ENCODE results near the gene XPO4. TPM values are rescaled to one million over a fixed set of nuclear protein-coding genes. Genes with fewer than 3 reads are reported as not detected.

Gene XPO4
- total and polyA plus RNA-seq, 11 donors, result 4.8 to 53.7 (median 25.6) TPM

DNA sequence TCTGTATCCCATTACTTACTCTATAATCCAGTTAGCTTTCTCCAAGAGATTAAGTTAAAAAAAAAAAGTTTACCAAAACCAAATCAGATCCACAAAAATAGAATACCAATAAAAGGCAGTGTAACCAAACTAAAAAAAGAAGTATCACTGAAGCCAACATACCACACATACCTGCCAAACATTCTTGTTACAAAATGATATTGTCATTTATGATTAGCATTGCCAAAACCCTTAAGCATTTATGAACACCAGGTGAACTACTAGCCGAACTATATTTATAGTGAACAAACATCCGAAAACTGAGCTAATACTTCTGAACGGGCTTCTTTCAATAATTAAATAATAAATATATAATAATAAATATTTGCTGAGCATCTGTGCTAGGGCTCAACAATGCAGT lies 69.7 kb downstream of the XPO4 start:
- H3K27ac ChIP-seq, result peak overlapping the region in 10 of 12 donors; percentile 5 to 80 (median 67)
- intact Hi-C loops (cut with DNase I), result no loop called here
- peaks cover 0 to 47% (median 25%) of the 10 kb centered on the region in 9 donors for H3K36me3 ChIP-seq
- DNase-seq, result no peak
- 55 to 65% (median 63%) methylated on average over 3 of the region's 3 CpGs for WGBS, 4 donors
- TF ChIP-seq POLR2A (IDR thresholded peaks at IDR 0.05), result no peak
- TF ChIP-seq, protein P1, sequence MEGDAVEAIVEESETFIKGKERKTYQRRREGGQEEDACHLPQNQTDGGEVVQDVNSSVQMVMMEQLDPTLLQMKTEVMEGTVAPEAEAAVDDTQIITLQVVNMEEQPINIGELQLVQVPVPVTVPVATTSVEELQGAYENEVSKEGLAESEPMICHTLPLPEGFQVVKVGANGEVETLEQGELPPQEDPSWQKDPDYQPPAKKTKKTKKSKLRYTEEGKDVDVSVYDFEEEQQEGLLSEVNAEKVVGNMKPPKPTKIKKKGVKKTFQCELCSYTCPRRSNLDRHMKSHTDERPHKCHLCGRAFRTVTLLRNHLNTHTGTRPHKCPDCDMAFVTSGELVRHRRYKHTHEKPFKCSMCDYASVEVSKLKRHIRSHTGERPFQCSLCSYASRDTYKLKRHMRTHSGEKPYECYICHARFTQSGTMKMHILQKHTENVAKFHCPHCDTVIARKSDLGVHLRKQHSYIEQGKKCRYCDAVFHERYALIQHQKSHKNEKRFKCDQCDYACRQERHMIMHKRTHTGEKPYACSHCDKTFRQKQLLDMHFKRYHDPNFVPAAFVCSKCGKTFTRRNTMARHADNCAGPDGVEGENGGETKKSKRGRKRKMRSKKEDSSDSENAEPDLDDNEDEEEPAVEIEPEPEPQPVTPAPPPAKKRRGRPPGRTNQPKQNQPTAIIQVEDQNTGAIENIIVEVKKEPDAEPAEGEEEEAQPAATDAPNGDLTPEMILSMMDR (IDR thresholded peaks at IDR 0.05), result no peak
- no peaks in the 10 kb centered on the region for H3K9me3 ChIP-seq
- peak in 1 of 4 donors; percentile 50 for ATAC-seq
- H3K27me3 ChIP-seq, result no peaks in the 10 kb centered on the region
- peaks cover 0 to 17% (median 6%) of the 10 kb centered on the region in 12 donors for H3K4me1 ChIP-seq
- H3K4me3 ChIP-seq, result peak overlapping the region in 9 of 12 donors; percentile 9 to 51 (median 44)

DNA sequence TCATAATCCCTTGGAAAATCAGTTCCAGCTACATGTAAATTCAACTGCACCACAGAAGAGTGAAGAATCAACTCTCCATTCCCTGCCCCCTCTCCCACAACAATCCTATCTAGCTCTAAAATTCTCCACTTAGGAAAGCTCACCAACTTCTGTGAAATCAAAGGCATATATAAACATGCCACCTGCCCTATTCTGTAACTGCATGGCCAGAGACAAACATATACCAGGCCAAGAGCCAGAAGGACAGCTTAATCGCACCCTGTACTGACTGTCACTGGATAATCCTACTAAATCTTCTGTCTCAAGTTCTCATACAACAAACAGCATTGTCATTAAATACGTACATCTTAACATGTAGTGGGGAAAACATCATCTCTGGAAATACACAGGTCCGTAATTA lies 70.6 kb downstream of the XPO4 start:
- H3K4me1 ChIP-seq, result peaks cover 0 to 18% (median 6%) of the 10 kb centered on the region in 12 donors
- peaks cover 0 to 37% (median 16%) of the 10 kb centered on the region in 9 donors for H3K36me3 ChIP-seq
- TF ChIP-seq, protein P1 (IDR thresholded peaks at IDR 0.05), result no peak
- no peak for TF ChIP-seq POLR2A (IDR thresholded peaks at IDR 0.05)
- 51 to 72% (median 61%) methylated on average over 3 of the region's 3 CpGs for WGBS, 4 donors
- ATAC-seq, result peak in 2 of 4 donors; percentile 23 to 37
- no peaks in the 10 kb centered on the region for H3K27me3 ChIP-seq
- no peak for DNase-seq
- intact Hi-C loops (cut with DNase I), result loop anchor here in 1 of 10 donors (2.0 kb wide), 1 partner anchor 119 kb away; no protein-coding TSS in a partner anchor
- peak overlapping the region in 11 of 12 donors; percentile 1 to 51 (median 44) for H3K4me3 ChIP-seq
- no peaks in the 10 kb centered on the region for H3K9me3 ChIP-seq
- peak overlapping the region in 11 of 12 donors; percentile 5 to 80 (median 65) for H3K27ac ChIP-seq

DNA sequence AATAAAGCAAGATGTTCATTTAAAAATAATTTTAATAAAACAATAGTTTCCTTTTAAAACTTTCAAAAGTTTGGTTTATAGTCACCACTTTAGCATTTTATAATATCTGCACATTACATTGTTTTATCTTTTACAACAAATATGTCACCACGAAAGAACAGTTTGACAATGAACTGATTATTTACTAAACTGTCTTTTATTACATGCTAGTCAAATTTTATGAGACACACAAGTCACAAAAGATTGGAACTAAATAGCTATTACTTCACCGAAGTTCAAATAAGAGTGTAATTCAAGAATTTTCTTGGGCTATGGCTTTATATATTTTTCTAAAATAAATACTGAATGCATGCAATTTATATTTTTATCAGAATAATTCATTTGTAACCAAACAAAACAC lies 71.3 kb downstream of the XPO4 start:
- no peak for ATAC-seq
- Histone ChIP-seq H3K4me1 (peaks cover 0 to 20% (median 6%) of the 10 kb centered on the region in 12 donors), H3K36me3 (peaks cover 0 to 31% (median 9%) of the 10 kb centered on the region in 9 donors), H3K27me3 (no peaks in the 10 kb centered on the region), H3K27ac (peak overlapping the region in 10 of 12 donors; percentile 17 to 80 (median 67)), H3K4me3 (peak overlapping the region in 11 of 12 donors; percentile 1 to 51 (median 44)), H3K9me3 (no peaks in the 10 kb centered on the region)
- intact Hi-C loops (cut with DNase I), result loop anchor here in 1 of 10 donors (2.0 kb wide), 1 partner anchor 118 kb away; no protein-coding TSS in a partner anchor
- DNase-seq, result no peak
- no peak for TF ChIP-seq POLR2A (IDR thresholded peaks at IDR 0.05)
- TF ChIP-seq, protein P1 (IDR thresholded peaks at IDR 0.05), result no peak
- 37 to 66% (median 53%) methylated on average over 2 of the region's 2 CpGs for WGBS, 4 donors

DNA sequence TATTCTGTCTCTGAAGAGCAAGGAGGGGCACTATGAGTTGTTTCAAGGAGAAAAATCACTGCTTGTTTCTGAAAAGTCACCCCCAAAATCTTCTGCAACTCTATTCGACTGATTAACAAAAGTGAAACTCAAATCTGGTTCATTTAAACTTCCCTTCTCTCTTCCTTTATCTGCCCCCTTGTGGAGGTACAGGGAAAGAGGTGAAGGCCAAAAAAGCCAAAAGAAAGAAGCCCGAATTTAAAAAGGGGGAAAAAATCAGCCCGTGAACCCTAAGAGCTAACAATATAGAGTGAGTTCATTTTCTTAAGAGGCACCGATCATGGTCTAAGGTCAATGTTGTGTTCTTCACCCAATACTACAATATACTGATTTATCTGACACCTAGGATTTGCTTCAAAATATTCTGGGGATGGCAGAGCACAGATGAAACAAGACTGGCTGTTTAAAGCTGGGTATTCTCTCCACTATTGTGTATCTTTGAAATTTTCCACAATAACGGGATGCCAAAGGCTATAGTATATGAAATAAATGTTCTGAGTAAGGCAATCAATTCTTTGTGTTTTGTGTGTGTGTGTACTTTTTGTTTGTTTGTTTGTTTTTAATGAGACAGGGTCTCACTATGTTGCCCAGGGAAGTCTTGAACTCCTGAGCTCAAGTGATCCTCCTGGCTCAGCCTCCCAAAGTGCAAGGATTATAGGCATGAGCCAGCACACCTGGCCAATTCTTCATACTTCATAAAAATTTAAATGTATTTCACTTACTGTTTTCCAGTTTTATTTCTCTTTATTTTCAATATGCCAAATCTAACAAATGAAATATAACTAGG lies 73.8 kb downstream of the XPO4 start:
- Histone ChIP-seq H3K27me3 (no peaks in the 10 kb centered on the region), H3K4me1 (peaks cover 0 to 40% (median 8%) of the 10 kb centered on the region in 12 donors), H3K36me3 (peaks cover 0 to 15% (median 4%) of the 10 kb centered on the region in 9 donors), H3K9me3 (no peaks in the 10 kb centered on the region), H3K27ac (peak overlapping the region in 11 of 12 donors; percentile 9 to 69 (median 50)), H3K4me3 (peak overlapping the region in 9 of 12 donors; percentile 22 to 53 (median 34))
- intact Hi-C loops (cut with DNase I), result loop anchor here (1.0 to 10.0 kb wide), 10 partner anchors 54 to 336 kb away; partner anchors contain the start of genes EEF1AKMT1 (in 2 of the 10), IL17D (in 1 of the 10) and XPO4 (in 1 of the 10)
- DNase-seq (peak in 2 of 5 donors; percentile 30), ATAC-seq (peak in 3 of 4 donors; percentile 30 to 40 (median 39))
- no peak for TF ChIP-seq POLR2A (IDR thresholded peaks at IDR 0.05)
- TF ChIP-seq, protein P1 (IDR thresholded peaks at IDR 0.05), result peak; percentile 61 to 89 (median 81)
- 15 to 23% (median 18%) methylated on average over 5 of the region's 5 CpGs for WGBS, 4 donors

All from heart left ventricle (tissue), 16 donors.